ENCODE measurements around the gene SAMD1. TPM values are rescaled to one million over a fixed set of nuclear protein-coding genes. Genes with fewer than 3 reads are reported as not detected.

The SAMD1 gene
- total and polyA plus RNA-seq, 2 experiments from 2014 or later = 32.2 to 69.0 TPM

- Mint-ChIP-seq H3K27me3 (ENCODE audit: insufficient read depth, low read depth, poor library complexity) (peaks cover 12% of the 10 kb centered on the region), H3K4me3 (peak overlapping the region; percentile 82), H3K27ac (no peak overlapping the region), H3K9me3 (no peaks in the 10 kb centered on the region; the same call in 2 of the 3 replicates), H3K4me1 (peaks cover 40% of the 10 kb centered on the region), H3K36me3 (ENCODE audit: low read depth) (peaks cover 16% of the 10 kb centered on the region)
- Histone ChIP-seq H2AFZ (no peak overlapping the region), H3F3A (replicated peaks; ENCODE audit: low read depth) (peaks cover 29% of the 10 kb centered on the region), H3K79me2 (replicated peaks; ENCODE audit: insufficient read depth) (peaks cover 17% of the 10 kb centered on the region), H3K4me3 (peak overlapping the region; percentile 79), H3K27me3 (ENCODE audit: insufficient read depth) (no peaks in the 10 kb centered on the region), H4K20me1 (replicated peaks; ENCODE audit: insufficient read depth) (peaks cover 14% of the 10 kb centered on the region), H3K4me1 (ENCODE audit: insufficient read depth) (peaks cover 44% of the 10 kb centered on the region), H3K36me3 (ENCODE audit: insufficient read depth) (no peaks in the 10 kb centered on the region; the same call in 1 of the 2 replicates), H3K4me2 (peak overlapping the region; percentile 92), H3K27ac (ENCODE audit: low read depth) (no peak overlapping the region), H3K9me2 (ENCODE audit: insufficient read depth) (no peaks in the 10 kb centered on the region)
- DNase-seq (ENCODE audit: low spot score) = peak; percentile 51
- TF ChIP-seq NANOG (IDR thresholded peaks at IDR 0.05; ENCODE audit: borderline replicate concordance) (no peak), ZNF114 (CRISPR knock-in tag; IDR thresholded peaks at IDR 0.05) (no peak), CREB1 (CRISPR knock-in tag; IDR thresholded peaks at IDR 0.05; ENCODE audit: low read depth) (no peak), ETS1 (IDR thresholded peaks at IDR 0.05) (no peak), EZH2 (IDR thresholded peaks at IDR 0.05; ENCODE audit: low read depth, unreplicated experiment) (no peak), JUNB (IDR thresholded peaks at IDR 0.05; ENCODE audit: unreplicated experiment) (no peak), POLR2AphosphoS5 (IDR thresholded peaks at IDR 0.05; ENCODE audit: low read depth) (no peak), CTCF (conservative IDR thresholded peaks at IDR 0.05; ENCODE audit: low read depth in 2 of 2) (no peak), EZH2phosphoT487 (IDR thresholded peaks at IDR 0.05; ENCODE audit: unreplicated experiment) (no peak)
- TF ChIP-seq, protein P1, sequence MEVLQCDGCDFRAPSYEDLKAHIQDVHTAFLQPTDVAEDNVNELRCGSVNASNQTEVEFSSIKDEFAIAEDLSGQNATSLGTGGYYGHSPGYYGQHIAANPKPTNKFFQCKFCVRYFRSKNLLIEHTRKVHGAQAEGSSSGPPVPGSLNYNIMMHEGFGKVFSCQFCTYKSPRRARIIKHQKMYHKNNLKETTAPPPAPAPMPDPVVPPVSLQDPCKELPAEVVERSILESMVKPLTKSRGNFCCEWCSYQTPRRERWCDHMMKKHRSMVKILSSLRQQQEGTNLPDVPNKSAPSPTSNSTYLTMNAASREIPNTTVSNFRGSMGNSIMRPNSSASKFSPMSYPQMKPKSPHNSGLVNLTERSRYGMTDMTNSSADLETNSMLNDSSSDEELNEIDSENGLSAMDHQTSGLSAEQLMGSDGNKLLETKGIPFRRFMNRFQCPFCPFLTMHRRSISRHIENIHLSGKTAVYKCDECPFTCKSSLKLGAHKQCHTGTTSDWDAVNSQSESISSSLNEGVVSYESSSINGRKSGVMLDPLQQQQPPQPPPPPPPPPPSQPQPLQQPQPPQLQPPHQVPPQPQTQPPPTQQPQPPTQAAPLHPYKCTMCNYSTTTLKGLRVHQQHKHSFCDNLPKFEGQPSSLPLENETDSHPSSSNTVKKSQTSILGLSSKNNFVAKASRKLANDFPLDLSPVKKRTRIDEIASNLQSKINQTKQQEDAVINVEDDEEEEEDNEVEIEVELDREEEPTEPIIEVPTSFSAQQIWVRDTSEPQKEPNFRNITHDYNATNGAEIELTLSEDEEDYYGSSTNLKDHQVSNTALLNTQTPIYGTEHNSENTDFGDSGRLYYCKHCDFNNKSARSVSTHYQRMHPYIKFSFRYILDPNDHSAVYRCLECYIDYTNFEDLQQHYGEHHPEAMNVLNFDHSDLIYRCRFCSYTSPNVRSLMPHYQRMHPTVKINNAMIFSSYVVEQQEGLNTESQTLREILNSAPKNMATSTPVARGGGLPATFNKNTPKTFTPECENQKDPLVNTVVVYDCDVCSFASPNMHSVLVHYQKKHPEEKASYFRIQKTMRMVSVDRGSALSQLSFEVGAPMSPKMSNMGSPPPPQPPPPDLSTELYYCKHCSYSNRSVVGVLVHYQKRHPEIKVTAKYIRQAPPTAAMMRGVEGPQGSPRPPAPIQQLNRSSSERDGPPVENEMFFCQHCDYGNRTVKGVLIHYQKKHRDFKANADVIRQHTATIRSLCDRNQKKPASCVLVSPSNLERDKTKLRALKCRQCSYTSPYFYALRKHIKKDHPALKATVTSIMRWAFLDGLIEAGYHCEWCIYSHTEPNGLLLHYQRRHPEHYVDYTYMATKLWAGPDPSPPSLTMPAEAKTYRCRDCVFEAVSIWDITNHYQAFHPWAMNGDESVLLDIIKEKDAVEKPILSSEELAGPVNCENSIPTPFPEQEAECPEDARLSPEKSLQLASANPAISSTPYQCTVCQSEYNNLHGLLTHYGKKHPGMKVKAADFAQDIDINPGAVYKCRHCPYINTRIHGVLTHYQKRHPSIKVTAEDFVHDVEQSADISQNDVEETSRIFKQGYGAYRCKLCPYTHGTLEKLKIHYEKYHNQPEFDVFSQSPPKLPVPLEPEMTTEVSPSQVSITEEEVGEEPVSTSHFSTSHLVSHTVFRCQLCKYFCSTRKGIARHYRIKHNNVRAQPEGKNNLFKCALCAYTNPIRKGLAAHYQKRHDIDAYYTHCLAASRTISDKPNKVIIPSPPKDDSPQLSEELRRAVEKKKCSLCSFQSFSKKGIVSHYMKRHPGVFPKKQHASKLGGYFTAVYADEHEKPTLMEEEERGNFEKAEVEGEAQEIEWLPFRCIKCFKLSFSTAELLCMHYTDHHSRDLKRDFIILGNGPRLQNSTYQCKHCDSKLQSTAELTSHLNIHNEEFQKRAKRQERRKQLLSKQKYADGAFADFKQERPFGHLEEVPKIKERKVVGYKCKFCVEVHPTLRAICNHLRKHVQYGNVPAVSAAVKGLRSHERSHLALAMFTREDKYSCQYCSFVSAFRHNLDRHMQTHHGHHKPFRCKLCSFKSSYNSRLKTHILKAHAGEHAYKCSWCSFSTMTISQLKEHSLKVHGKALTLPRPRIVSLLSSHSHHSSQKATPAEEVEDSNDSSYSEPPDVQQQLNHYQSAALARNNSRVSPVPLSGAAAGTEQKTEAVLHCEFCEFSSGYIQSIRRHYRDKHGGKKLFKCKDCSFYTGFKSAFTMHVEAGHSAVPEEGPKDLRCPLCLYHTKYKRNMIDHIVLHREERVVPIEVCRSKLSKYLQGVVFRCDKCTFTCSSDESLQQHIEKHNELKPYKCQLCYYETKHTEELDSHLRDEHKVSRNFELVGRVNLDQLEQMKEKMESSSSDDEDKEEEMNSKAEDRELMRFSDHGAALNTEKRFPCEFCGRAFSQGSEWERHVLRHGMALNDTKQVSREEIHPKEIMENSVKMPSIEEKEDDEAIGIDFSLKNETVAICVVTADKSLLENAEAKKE (CRISPR knock-in tag; IDR thresholded peaks at IDR 0.05) = no peak
- TF ChIP-seq, protein P2, sequence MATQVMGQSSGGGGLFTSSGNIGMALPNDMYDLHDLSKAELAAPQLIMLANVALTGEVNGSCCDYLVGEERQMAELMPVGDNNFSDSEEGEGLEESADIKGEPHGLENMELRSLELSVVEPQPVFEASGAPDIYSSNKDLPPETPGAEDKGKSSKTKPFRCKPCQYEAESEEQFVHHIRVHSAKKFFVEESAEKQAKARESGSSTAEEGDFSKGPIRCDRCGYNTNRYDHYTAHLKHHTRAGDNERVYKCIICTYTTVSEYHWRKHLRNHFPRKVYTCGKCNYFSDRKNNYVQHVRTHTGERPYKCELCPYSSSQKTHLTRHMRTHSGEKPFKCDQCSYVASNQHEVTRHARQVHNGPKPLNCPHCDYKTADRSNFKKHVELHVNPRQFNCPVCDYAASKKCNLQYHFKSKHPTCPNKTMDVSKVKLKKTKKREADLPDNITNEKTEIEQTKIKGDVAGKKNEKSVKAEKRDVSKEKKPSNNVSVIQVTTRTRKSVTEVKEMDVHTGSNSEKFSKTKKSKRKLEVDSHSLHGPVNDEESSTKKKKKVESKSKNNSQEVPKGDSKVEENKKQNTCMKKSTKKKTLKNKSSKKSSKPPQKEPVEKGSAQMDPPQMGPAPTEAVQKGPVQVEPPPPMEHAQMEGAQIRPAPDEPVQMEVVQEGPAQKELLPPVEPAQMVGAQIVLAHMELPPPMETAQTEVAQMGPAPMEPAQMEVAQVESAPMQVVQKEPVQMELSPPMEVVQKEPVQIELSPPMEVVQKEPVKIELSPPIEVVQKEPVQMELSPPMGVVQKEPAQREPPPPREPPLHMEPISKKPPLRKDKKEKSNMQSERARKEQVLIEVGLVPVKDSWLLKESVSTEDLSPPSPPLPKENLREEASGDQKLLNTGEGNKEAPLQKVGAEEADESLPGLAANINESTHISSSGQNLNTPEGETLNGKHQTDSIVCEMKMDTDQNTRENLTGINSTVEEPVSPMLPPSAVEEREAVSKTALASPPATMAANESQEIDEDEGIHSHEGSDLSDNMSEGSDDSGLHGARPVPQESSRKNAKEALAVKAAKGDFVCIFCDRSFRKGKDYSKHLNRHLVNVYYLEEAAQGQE (IDR thresholded peaks at IDR 0.05; ENCODE audit: unreplicated experiment) = no peak
- no peak for ATAC-seq
Observed at GRCh38 chr19:14116918-14117578, 26.5 kb upstream of the SAMD1 start.
